ENCODE data around the gene NR2E3.

GRCh38 chr15:71800835-71801745 is 9.3 kb upstream of the NR2E3 start:
- TF ChIP-seq CTCF (IDR thresholded peaks at IDR 0.05; ENCODE audit: low read depth, low read length) (peak; percentile 92), EZH2phosphoT487 (IDR thresholded peaks at IDR 0.05; ENCODE audit: low read depth) (no peak)
